ENCODE measurements around the gene SPAG16. TPM values are rescaled to one million over a fixed set of nuclear protein-coding genes. Genes with fewer than 3 reads are reported as not detected.

Gene SPAG16
- total RNA-seq, 1 experiment from 2014 or later = 17.3 TPM

DNA sequence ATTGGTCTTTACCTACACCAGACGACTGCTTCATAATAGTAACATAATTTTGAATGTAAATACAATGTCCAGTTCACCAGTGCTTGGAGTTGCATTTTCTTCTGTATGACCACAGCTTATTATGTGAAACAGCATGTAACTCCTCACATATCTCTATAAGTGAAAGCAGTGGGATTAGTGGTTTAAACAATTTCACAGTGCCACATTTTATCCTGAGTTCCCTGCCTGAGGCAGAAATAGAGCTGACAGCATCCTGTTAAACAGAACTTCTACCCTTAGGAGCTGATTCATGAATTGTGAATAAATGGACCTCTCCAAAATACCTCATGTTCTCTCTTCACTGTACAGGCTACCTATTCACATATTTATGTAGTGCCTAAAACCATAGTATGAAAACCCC is 584.3 kb downstream of the SPAG16 start:
- Histone ChIP-seq H3K27me3 (ENCODE audit: insufficient read depth, low read length) (no peaks in the 10 kb centered on the region), H3K14ac (ENCODE audit: insufficient read depth, low read length) (no peak overlapping the region), H3K9me3 (ENCODE audit: control insufficient read depth, low read depth, low read length) (no peaks in the 10 kb centered on the region), H3K23ac (ENCODE audit: insufficient read length, low read depth, low read length) (no peak overlapping the region), H3K27ac (ENCODE audit: insufficient read length, low read depth, low read length) (no peak overlapping the region), H4K20me1 (ENCODE audit: control insufficient read depth, insufficient read depth, insufficient read length) (no peaks in the 10 kb centered on the region), H3K23me2 (ENCODE audit: insufficient read length, low read depth, low read length, poor library complexity, severe bottlenecking) (no peaks in the 10 kb centered on the region), H4K5ac (ENCODE audit: insufficient read length, low read depth, low read length) (no peak overlapping the region), H4K8ac (replicated peaks; ENCODE audit: insufficient read length, low read depth, low read length) (no peak overlapping the region), H4K91ac (ENCODE audit: insufficient read length, low read depth, low read length) (no peak overlapping the region), H3K18ac (ENCODE audit: insufficient read length, low read depth, low read length) (no peak overlapping the region), H3K4ac (ENCODE audit: low read depth, low read length) (no peak overlapping the region), H2AFZ (ENCODE audit: low read length) (no peak overlapping the region), H3K79me2 (ENCODE audit: insufficient read depth, low read length) (no peaks in the 10 kb centered on the region), H2BK5ac (ENCODE audit: insufficient read length, low read length) (no peak overlapping the region), H2BK120ac (ENCODE audit: low read depth, low read length, poor library complexity, severe bottlenecking) (no peak overlapping the region), H2BK15ac (ENCODE audit: low read depth, low read length) (no peak overlapping the region), H3K56ac (ENCODE audit: insufficient read length, low read depth, low read length) (no peak overlapping the region), H3K9ac (ENCODE audit: extremely low read depth, insufficient read length, low read length) (no peak overlapping the region), H2BK20ac (ENCODE audit: low read depth, low read length, poor library complexity, severe bottlenecking) (no peak overlapping the region), H3T11ph (ENCODE audit: low read length) (no peak overlapping the region), H2BK12ac (ENCODE audit: insufficient read length, low read depth, low read length) (no peak overlapping the region), H2AK5ac (ENCODE audit: insufficient read length, low read length) (no peak overlapping the region), H3K4me1 (ENCODE audit: insufficient read depth, low read length) (no peaks in the 10 kb centered on the region), H3K4me2 (ENCODE audit: insufficient read depth, insufficient read length, low read length) (no peak overlapping the region), H3K79me1 (ENCODE audit: insufficient read depth, low read depth, low read length, poor library complexity, severe bottlenecking) (no peaks in the 10 kb centered on the region)
- DNase-seq = no peak
- Mint-ChIP-seq H3K27me3 (ENCODE audit: low read depth) (no peaks in the 10 kb centered on the region), H3K36me3 (ENCODE audit: insufficient read depth in 1 of 3, low read depth in 3 of 3) (no peaks in the 10 kb centered on the region), H3K27ac (no peak overlapping the region), H3K9me3 (no peaks in the 10 kb centered on the region; a peak in 1 of 5 replicates), H3K4me3 (no peak overlapping the region), H3K4me1 (no peaks in the 10 kb centered on the region)
- no CpG with 5 or more reads among the region's 1 CpG for WGBS (ENCODE audit: extremely low coverage, insufficient read length, low lambda C conversion rate)
- TF ChIP-seq, protein P1, sequence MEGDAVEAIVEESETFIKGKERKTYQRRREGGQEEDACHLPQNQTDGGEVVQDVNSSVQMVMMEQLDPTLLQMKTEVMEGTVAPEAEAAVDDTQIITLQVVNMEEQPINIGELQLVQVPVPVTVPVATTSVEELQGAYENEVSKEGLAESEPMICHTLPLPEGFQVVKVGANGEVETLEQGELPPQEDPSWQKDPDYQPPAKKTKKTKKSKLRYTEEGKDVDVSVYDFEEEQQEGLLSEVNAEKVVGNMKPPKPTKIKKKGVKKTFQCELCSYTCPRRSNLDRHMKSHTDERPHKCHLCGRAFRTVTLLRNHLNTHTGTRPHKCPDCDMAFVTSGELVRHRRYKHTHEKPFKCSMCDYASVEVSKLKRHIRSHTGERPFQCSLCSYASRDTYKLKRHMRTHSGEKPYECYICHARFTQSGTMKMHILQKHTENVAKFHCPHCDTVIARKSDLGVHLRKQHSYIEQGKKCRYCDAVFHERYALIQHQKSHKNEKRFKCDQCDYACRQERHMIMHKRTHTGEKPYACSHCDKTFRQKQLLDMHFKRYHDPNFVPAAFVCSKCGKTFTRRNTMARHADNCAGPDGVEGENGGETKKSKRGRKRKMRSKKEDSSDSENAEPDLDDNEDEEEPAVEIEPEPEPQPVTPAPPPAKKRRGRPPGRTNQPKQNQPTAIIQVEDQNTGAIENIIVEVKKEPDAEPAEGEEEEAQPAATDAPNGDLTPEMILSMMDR (conservative IDR thresholded peaks at IDR 0.05) = no peak

Data from H9 (cell line).